Osteocyte (in vitro differentiated cells): ENCODE results near the gene UIMC1. TPM values are rescaled to one million over a fixed set of nuclear protein-coding genes. Genes with fewer than 3 reads are reported as not detected.

Experiments used
- DNase-seq: peaks from one replicate; pipeline ENCODE4 v3.0.0; 2021; ENCODE audit warnings: mixed read lengths; ENCODE audit not compliant: unreplicated experiment; ENCODE audit errors: extremely low spot score
- H3K27ac Mint-ChIP-seq: one replicate; pipeline ENCODE4 v1.8.0; 2021; ENCODE audit warnings: mild to moderate bottlenecking, mixed read lengths; ENCODE audit not compliant: unreplicated experiment
- H3K27me3 Mint-ChIP-seq: one replicate; pipeline ENCODE4 v1.8.0; 2021; ENCODE audit warnings: mixed read lengths; ENCODE audit not compliant: unreplicated experiment
- H3K36me3 Mint-ChIP-seq: one replicate; pipeline ENCODE4 v1.8.0; 2021; ENCODE audit warnings: mixed read lengths; ENCODE audit not compliant: unreplicated experiment
- H3K4me1 Mint-ChIP-seq: one replicate; pipeline ENCODE4 v1.8.0; 2021; ENCODE audit warnings: mixed read lengths; ENCODE audit not compliant: unreplicated experiment
- H3K4me3 Mint-ChIP-seq: one replicate; pipeline ENCODE4 v1.8.0; 2021; ENCODE audit warnings: mild to moderate bottlenecking, moderate library complexity, mixed read lengths; ENCODE audit not compliant: unreplicated experiment
- H3K9me3 Mint-ChIP-seq: one replicate; pipeline ENCODE4 v1.8.0; 2021; ENCODE audit warnings: mixed read lengths; ENCODE audit not compliant: unreplicated experiment
- total RNA-seq: library from RNA; stranded (reverse); gene quantifications from 2 replicates; pipeline ENCODE4 v1.2.1, GENCODE V29; 2021
- TF ChIP-seq, protein P1 (sequence below): fragments of 200-600 bp; sonication (generic); IDR thresholded peaks from 2 replicates; pipeline ENCODE4 v1.5.0; 2021; ENCODE audit warnings: antibody characterized with exemption, mild to moderate bottlenecking, moderate library complexity

UIMC1 gene
- total RNA-seq, 1 donor from 2014 or later: 32.9 TPM

DNA sequence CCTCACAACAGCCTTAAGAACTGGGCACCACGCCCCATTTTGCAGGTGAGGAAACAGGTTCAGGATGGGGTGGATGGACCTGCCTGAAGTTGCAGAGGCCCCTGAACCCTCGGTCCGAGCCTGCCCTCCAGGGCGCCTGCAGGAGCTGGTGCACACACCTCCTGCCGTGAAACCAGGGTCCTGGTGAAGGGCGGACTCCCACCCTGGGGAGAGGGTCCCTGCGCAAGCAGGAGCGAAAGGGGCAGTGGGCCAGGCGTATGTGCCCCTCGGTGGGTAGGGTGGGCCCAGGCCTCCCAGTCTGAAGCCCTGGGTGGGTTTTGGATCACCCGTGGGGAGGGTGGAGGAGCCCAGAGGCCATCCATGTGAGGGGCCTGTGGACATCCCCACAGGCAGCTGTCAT, 145.3 kb downstream of the UIMC1 start:
- H3K4me1 Mint-ChIP-seq: no peaks in the 10 kb centered on the region
- H3K27me3 Mint-ChIP-seq: peaks cover 30% of the 10 kb centered on the region
- no peak overlapping the region for H3K27ac Mint-ChIP-seq
- TF ChIP-seq, protein P1, sequence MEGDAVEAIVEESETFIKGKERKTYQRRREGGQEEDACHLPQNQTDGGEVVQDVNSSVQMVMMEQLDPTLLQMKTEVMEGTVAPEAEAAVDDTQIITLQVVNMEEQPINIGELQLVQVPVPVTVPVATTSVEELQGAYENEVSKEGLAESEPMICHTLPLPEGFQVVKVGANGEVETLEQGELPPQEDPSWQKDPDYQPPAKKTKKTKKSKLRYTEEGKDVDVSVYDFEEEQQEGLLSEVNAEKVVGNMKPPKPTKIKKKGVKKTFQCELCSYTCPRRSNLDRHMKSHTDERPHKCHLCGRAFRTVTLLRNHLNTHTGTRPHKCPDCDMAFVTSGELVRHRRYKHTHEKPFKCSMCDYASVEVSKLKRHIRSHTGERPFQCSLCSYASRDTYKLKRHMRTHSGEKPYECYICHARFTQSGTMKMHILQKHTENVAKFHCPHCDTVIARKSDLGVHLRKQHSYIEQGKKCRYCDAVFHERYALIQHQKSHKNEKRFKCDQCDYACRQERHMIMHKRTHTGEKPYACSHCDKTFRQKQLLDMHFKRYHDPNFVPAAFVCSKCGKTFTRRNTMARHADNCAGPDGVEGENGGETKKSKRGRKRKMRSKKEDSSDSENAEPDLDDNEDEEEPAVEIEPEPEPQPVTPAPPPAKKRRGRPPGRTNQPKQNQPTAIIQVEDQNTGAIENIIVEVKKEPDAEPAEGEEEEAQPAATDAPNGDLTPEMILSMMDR: no peak
- no peaks in the 10 kb centered on the region for H3K36me3 Mint-ChIP-seq
- no peak for DNase-seq
- H3K4me3 Mint-ChIP-seq: no peak overlapping the region
- no peaks in the 10 kb centered on the region for H3K9me3 Mint-ChIP-seq

DNA sequence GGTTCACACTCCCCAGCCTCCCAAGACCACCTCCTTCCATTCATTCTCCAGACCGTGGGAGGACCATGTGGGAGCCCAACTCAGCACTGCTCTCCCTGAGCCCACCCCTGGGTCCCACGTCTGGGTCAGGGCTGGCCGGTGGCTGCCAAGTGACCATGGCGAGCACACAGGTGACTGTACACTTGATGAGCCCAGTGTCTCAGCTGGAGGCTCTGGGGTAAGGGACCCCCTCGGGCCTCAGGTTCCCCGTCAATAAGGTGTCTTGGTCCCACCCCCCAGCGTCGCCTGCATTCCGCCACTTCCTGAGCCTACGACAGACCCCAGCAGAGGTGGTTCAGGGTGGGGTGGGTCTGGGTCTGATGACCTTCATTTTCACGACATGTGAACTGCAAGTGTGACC, 146.2 kb downstream of the UIMC1 start:
- H3K4me1 Mint-ChIP-seq: no peaks in the 10 kb centered on the region
- no peaks in the 10 kb centered on the region for H3K9me3 Mint-ChIP-seq
- no peak for DNase-seq
- no peaks in the 10 kb centered on the region for H3K36me3 Mint-ChIP-seq
- H3K27me3 Mint-ChIP-seq: peaks cover 23% of the 10 kb centered on the region
- no peak overlapping the region for H3K4me3 Mint-ChIP-seq
- TF ChIP-seq, protein P1: no peak
- no peak overlapping the region for H3K27ac Mint-ChIP-seq

DNA sequence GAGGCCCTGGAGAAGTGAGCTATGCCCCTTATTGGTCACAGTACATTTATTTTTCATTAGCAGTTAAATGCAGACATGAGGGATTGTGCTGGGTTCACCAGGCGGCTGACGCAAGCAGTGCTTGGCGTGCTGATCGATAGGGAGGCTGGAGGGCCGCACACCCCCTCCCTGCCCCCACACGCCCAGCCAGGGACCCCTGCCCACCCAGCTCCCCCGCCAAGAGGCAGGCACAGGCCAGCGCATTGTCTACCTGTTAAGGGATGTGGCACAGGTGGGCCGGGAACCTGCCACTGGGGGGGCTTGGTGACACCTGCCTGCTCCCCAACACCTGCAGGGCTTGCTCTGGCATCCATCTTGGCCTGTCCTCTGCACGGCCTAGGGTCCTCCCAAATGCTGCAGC, 146.7 kb downstream of the UIMC1 start:
- Mint-ChIP-seq H3K27ac (no peak overlapping the region), H3K9me3 (no peaks in the 10 kb centered on the region), H3K4me3 (no peak overlapping the region), H3K36me3 (no peaks in the 10 kb centered on the region), H3K4me1 (no peaks in the 10 kb centered on the region), H3K27me3 (peaks cover 19% of the 10 kb centered on the region)
- no peak for DNase-seq
- TF ChIP-seq, protein P1: no peak

DNA sequence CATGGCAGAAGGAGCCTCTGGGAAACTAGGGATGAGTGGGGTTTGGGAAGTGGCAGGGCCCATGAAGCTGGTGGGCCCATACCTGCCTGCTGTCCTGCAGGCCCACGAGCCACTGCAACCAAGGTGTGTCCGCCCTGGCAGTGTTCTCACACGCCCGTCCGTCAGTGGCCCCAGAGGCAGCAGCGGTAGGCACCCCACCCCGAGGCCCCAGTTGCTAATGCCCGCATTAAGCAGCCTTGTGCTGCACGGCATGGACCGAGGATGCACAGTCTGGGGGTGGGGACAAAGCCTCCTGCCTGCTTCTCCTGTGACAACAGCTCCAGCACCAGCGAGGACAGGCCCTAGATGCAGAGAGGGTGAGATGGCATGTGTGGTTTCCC, 148.7 kb downstream of the UIMC1 start:
- no peaks in the 10 kb centered on the region for H3K4me1 Mint-ChIP-seq
- H3K4me3 Mint-ChIP-seq: no peak overlapping the region
- no peaks in the 10 kb centered on the region for H3K9me3 Mint-ChIP-seq
- no peak overlapping the region for H3K27ac Mint-ChIP-seq
- H3K36me3 Mint-ChIP-seq: no peaks in the 10 kb centered on the region
- H3K27me3 Mint-ChIP-seq: peaks cover 8% of the 10 kb centered on the region
- DNase-seq: no peak
- TF ChIP-seq, protein P1: no peak

DNA sequence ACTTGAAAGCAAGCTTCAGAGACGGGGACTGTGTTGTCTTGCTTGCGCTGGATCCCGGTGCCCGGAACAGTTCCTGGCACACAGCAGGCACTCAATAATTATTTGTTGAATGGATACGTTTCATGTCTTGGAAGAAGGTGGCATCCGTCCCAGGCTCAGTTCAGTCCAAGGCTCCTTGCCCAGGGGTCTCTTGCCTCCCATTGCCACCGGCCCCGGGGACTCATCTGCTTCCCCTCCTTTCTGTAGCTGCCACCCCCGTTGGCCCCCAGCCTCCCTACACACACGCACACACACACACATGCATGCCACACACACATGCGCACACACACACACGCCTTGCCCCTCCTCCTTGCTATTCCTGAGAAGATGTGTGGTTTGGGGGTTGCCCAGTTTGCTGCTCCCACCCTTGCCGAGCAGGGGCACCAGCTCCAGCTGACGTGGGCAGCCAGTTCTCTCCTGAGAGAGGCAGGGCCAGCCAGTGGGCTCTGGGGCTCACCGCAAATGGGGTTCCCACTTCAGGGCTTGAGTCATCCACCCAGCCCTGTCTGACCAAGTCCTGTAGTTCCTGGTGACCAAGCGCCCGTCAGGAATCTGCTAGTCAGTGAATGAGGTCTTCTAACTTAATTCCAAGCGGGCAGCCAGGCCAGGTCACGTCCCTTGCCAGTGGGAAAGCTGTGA, 149.2 kb downstream of the UIMC1 start:
- TF ChIP-seq, protein P1: no peak
- no peaks in the 10 kb centered on the region for H3K9me3 Mint-ChIP-seq
- H3K4me1 Mint-ChIP-seq: no peaks in the 10 kb centered on the region
- H3K27ac Mint-ChIP-seq: no peak overlapping the region
- H3K36me3 Mint-ChIP-seq: no peaks in the 10 kb centered on the region
- no peak overlapping the region for H3K4me3 Mint-ChIP-seq
- H3K27me3 Mint-ChIP-seq: peaks cover 9% of the 10 kb centered on the region
- DNase-seq: no peak
